Esophagus (tissue), 2 donors: Measurements from ENCODE around the gene COL27A1. TPM values are rescaled to one million over a fixed set of nuclear protein-coding genes. Genes with fewer than 3 reads are reported as not detected.

Experiments used
- H3K27ac ChIP-seq, 2 donors: one replicate each; pipeline ENCODE4 v1.5.1; 2013; ENCODE audit warnings: low read depth in 2 of 2, mild to moderate bottlenecking in 2 of 2, inconsistent platforms in 1 of 2, low read length in 1 of 2, moderate library complexity in 1 of 2
- H3K27me3 ChIP-seq, 2 donors: one replicate each; pipeline ENCODE4 v1.6.1; 2013; ENCODE audit warnings: low read length in 2 of 2, control low read depth in 1 of 2, mild to moderate bottlenecking in 1 of 2; ENCODE audit not compliant: insufficient read depth in 2 of 2, control insufficient read depth in 1 of 2
- H3K36me3 ChIP-seq, 2 donors: one replicate each; pipeline ENCODE4 v1.6.1; 2013; ENCODE audit warnings: low read length in 1 of 2; ENCODE audit not compliant: control insufficient read depth in 2 of 2, insufficient read depth in 2 of 2
- H3K4me1 ChIP-seq, 2 donors: one replicate each; pipeline ENCODE4 v1.6.1; 2013; ENCODE audit warnings: low read length in 1 of 2; ENCODE audit not compliant: control insufficient read depth in 2 of 2, insufficient read depth in 2 of 2
- H3K4me3 ChIP-seq, 2 donors: one replicate each; pipeline ENCODE4 v1.5.1; 2013; ENCODE audit warnings: low read length in 2 of 2, mild to moderate bottlenecking in 2 of 2, low read depth in 1 of 2, moderate library complexity in 1 of 2
- H3K9me3 ChIP-seq, 2 donors: one replicate each; pipeline ENCODE4 v1.6.1; 2013; ENCODE audit warnings: mild to moderate bottlenecking in 2 of 2, low read depth in 1 of 2, low read length in 1 of 2, moderate library complexity in 1 of 2; ENCODE audit not compliant: control insufficient read depth in 2 of 2, insufficient read depth in 1 of 2
- WGBS, 2 donors: extraction: QIAGEN DNeasy Blood & Tissue Kit; methylation state at CpG; one replicate each; pipeline ENCODE4 v1.1.7; 2013; 5-methylcytosine and 5-hydroxymethylcytosine counted together
- polyA plus RNA-seq, 2 donors: library from polyadenylated mRNA; stranded (reverse); fragments of 200-250 nt; gene quantifications; one replicate each; pipeline ENCODE4 v1.2.3, GENCODE V29; 2013
- donor health status: healthy with polysubstance abuse.
- donor health status: Bipolar disorder and iron deficiency.

COL27A1 gene
- polyA plus RNA-seq, 2 donors, result 7.2 to 32.6 TPM

DNA sequence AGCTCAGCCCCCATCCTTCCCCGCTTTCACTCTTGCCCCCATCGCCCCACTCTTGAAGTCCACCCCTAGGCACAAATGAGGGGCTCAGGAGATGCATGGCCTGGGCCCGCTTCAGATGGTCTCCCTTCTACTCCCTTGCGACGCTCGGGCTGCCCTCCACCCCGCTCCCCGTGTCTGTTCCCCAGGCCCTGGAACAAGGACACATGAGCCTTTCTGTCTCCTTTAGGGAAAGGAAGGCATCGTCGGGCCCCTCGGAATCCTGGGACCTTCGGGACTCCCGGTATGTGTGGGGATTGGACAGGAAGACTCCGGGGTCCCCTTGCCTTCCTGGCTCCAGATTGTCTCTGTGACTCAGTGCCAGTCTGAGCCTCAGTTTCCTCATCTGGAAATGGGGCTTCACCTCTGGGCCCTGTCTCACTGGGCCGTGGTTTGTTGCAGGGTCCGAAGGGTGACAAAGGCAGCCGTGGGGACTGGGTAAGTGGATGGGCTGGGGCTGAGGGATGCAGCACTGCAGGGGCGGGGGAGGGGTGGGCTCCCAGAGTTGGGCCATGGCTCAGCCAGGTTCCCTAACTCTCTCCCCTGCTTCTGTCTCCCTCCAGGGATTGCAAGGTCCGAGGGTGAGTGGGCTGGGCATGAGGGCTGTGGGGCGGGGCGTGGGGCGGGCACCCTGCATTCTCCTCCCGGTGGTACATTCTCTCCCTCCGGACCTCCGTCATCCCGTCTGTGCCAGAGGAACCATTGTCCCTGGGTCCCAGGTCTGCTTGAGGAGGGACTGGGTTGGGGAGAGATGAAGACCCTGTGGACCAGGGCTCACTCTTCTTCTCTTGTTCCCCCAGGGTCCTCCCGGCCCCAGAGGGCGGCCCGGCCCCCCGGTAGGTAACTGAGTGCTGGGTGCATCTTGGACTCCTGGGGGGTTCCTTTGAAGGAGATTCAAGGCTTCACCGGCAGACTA lies 145.8 kb downstream of the COL27A1 start:
- WGBS, 2 donors, result 93 to 95% methylated on average over 31 of the region's 31 CpGs
- no peaks in the 10 kb centered on the region for H3K4me1 ChIP-seq
- H3K9me3 ChIP-seq, result no peaks in the 10 kb centered on the region
- H3K27ac ChIP-seq, result no peak overlapping the region
- H3K36me3 ChIP-seq, result peaks cover 0 to 4% of the 10 kb centered on the region in 2 donors
- no peak overlapping the region for H3K4me3 ChIP-seq
- no peaks in the 10 kb centered on the region for H3K27me3 ChIP-seq

GRCh38 chr9:114301798-114302565 lies 146.6 kb downstream of the COL27A1 start:
- H3K4me3 ChIP-seq, result no peak overlapping the region
- H3K27me3 ChIP-seq, result no peaks in the 10 kb centered on the region
- H3K36me3 ChIP-seq, result peaks cover 0 to 6% of the 10 kb centered on the region in 2 donors
- WGBS, 2 donors, result 84% methylated on average over 15 of the region's 15 CpGs
- H3K27ac ChIP-seq, result no peak overlapping the region
- no peaks in the 10 kb centered on the region for H3K4me1 ChIP-seq
- no peaks in the 10 kb centered on the region for H3K9me3 ChIP-seq

- Histone ChIP-seq H3K36me3 (peaks cover 0 to 8% of the 10 kb centered on the region in 2 donors), H3K9me3 (no peaks in the 10 kb centered on the region)
- WGBS, 2 donors, result 56 to 69% methylated on average over 6 of the region's 6 CpGs
Measured at GRCh38 chr9:114302727-114303126, 147.4 kb downstream of the COL27A1 start.

GRCh38 chr9:114303571-114303970 lies 148.2 kb downstream of the COL27A1 start:
- Histone ChIP-seq H3K4me3 (no peak overlapping the region), H3K4me1 (no peaks in the 10 kb centered on the region), H3K36me3 (peaks cover 0 to 8% of the 10 kb centered on the region in 2 donors), H3K27me3 (no peaks in the 10 kb centered on the region), H3K27ac (no peak overlapping the region), H3K9me3 (no peaks in the 10 kb centered on the region)
- 79 to 82% methylated on average over 5 of the region's 5 CpGs for WGBS, 2 donors

More at GRCh38 chr9:114302727-114303126, 147.4 kb downstream of the COL27A1 start:
- H3K4me3 ChIP-seq, result no peak overlapping the region
- no peak overlapping the region for H3K27ac ChIP-seq
- H3K27me3 ChIP-seq, result no peaks in the 10 kb centered on the region
- no peaks in the 10 kb centered on the region for H3K4me1 ChIP-seq

- Histone ChIP-seq H3K27ac (no peak overlapping the region), H3K4me1 (no peaks in the 10 kb centered on the region), H3K9me3 (no peaks in the 10 kb centered on the region), H3K36me3 (peaks cover 0 to 8% of the 10 kb centered on the region in 2 donors), H3K27me3 (no peaks in the 10 kb centered on the region), H3K4me3 (no peak overlapping the region)
- WGBS, 2 donors, result 92 to 95% methylated on average over 4 of the region's 4 CpGs
Measured at GRCh38 chr9:114303977-114304376, 148.6 kb downstream of the COL27A1 start.

GRCh38 chr9:114304416-114305188 lies 149.3 kb downstream of the COL27A1 start:
- no peak overlapping the region for H3K4me3 ChIP-seq
- H3K4me1 ChIP-seq, result no peaks in the 10 kb centered on the region
- no peaks in the 10 kb centered on the region for H3K9me3 ChIP-seq
- 84 to 86% methylated on average over 10 of the region's 10 CpGs for WGBS, 2 donors
- H3K27ac ChIP-seq, result no peak overlapping the region
- peaks cover 0 to 10% of the 10 kb centered on the region in 2 donors for H3K36me3 ChIP-seq
- no peaks in the 10 kb centered on the region for H3K27me3 ChIP-seq

DNA sequence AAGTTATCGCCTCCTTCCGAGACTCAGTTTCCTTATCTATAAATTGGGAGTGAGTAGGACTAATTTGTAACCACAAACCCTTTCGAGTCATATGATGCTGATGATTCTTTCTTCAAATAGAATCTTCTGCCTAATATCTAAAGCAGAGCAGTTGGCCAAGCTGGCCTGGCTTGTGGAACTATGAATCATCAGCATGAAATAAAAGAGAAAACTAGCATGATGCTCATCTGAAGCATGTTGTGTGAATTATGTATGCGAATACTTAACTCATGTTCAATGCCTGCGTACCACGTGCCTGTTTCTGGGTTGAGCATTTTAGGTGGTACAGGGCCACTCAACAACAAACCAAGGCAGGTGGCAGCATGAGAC lies 152.5 kb downstream of the COL27A1 start:
- no peaks in the 10 kb centered on the region for H3K9me3 ChIP-seq
- WGBS, 2 donors, result 87 to 92% methylated on average over 6 of the region's 6 CpGs
- H3K36me3 ChIP-seq, result peaks cover 0 to 11% of the 10 kb centered on the region in 2 donors
- H3K27me3 ChIP-seq, result no peaks in the 10 kb centered on the region
- no peak overlapping the region for H3K4me3 ChIP-seq
- no peaks in the 10 kb centered on the region for H3K4me1 ChIP-seq
- H3K27ac ChIP-seq, result no peak overlapping the region

- no peaks in the 10 kb centered on the region for H3K9me3 ChIP-seq
- no peak overlapping the region for H3K27ac ChIP-seq
- WGBS, 2 donors, result 92 to 94% methylated on average over 13 of the region's 13 CpGs
- H3K4me1 ChIP-seq, result no peaks in the 10 kb centered on the region
- H3K36me3 ChIP-seq, result peaks cover 0 to 11% of the 10 kb centered on the region in 2 donors
- no peaks in the 10 kb centered on the region for H3K27me3 ChIP-seq
- H3K4me3 ChIP-seq, result no peak overlapping the region
Measured at GRCh38 chr9:114308361-114308950, 153.1 kb downstream of the COL27A1 start.

- H3K4me1 ChIP-seq, result no peaks in the 10 kb centered on the region
- H3K9me3 ChIP-seq, result no peaks in the 10 kb centered on the region
- H3K4me3 ChIP-seq, result no peak overlapping the region
- no peaks in the 10 kb centered on the region for H3K27me3 ChIP-seq
- 89 to 92% methylated on average over 13 of the region's 13 CpGs for WGBS, 2 donors
- no peak overlapping the region for H3K27ac ChIP-seq
- peaks cover 0 to 11% of the 10 kb centered on the region in 2 donors for H3K36me3 ChIP-seq
Measured at GRCh38 chr9:114309096-114309495, 153.8 kb downstream of the COL27A1 start.
